Smooth muscle cell (in vitro differentiated cells): ENCODE data around the gene CLDN5. TPM values are rescaled to one million over a fixed set of nuclear protein-coding genes. Genes with fewer than 3 reads are reported as not detected.

Experiments used
- DNase-seq: peaks from one replicate; lab custom pipeline; 2025; ENCODE audit not compliant: unreplicated experiment; lab: John Stamatoyannopoulos, UW
- H2AFZ ChIP-seq: fragments of 200-600 bp; sonication (generic); 2 replicates; pipeline ENCODE4 v1.6.0; 2016; ENCODE audit warnings: antibody characterized with exemption, low read depth, mild to moderate bottlenecking
- H3F3A ChIP-seq: fragments of 200-600 bp; sonication (generic); 2 replicates; pipeline ENCODE4 v1.6.0; 2017; ENCODE audit warnings: antibody characterized with exemption, low read depth
- H3K27ac ChIP-seq: fragments of 200-600 bp; sonication (generic); 2 replicates; pipeline ENCODE4 v1.5.1; 2016; ENCODE audit warnings: low read depth, mild to moderate bottlenecking
- H3K27me3 ChIP-seq: fragments of 200-600 bp; sonication (generic); 2 replicates; pipeline ENCODE4 v1.6.1; 2016; ENCODE audit warnings: low read depth, mild to moderate bottlenecking
- H3K36me3 ChIP-seq: fragments of 200-600 bp; sonication (generic); 2 replicates; pipeline ENCODE4 v1.5.1; 2016; ENCODE audit warnings: low read depth
- H3K4me1 ChIP-seq: fragments of 200-600 bp; sonication (generic); 2 replicates; pipeline ENCODE4 v1.5.1; 2016; ENCODE audit warnings: low read depth
- H3K4me2 ChIP-seq: fragments of 200-600 bp; sonication (generic); 2 replicates; pipeline ENCODE4 v1.6.0; 2016; ENCODE audit warnings: mild to moderate bottlenecking
- H3K4me3 ChIP-seq: fragments of 200-600 bp; sonication (generic); 2 replicates; pipeline ENCODE4 v1.5.1; 2016; ENCODE audit warnings: mild to moderate bottlenecking
- H3K79me2 ChIP-seq: fragments of 200-600 bp; sonication (generic); 2 replicates; pipeline ENCODE4 v1.6.0; 2016; ENCODE audit warnings: low read depth, mild to moderate bottlenecking
- H3K9ac ChIP-seq: fragments of 200-600 bp; sonication (generic); 2 replicates; pipeline ENCODE4 v1.6.0; 2016; ENCODE audit warnings: low read depth
- H3K9me3 ChIP-seq: fragments of 200-600 bp; sonication (generic); replicated peaks from 2 replicates; pipeline ENCODE4 v1.5.1; 2016; ENCODE audit warnings: low read depth
- H4K20me1 ChIP-seq: fragments of 200-600 bp; sonication (generic); 2 replicates; pipeline ENCODE4 v1.6.0; 2016; ENCODE audit warnings: low read depth
- CTCF ChIP-seq: fragments of 200-600 bp; sonication (generic); IDR thresholded peaks from 2 replicates; pipeline ENCODE4 v1.5.1; 2017; ENCODE audit warnings: borderline replicate concordance, mild to moderate bottlenecking, antibody characterized with exemption; ENCODE audit not compliant: insufficient read depth, poor library complexity, severe bottlenecking
- WGBS: methylation state at CpG from one replicate; pipeline ENCODE4 v1.1.7; 2016; ENCODE audit warnings: low lambda C conversion rate; 5-methylcytosine and 5-hydroxymethylcytosine counted together
- polyA plus RNA-seq: library from polyadenylated mRNA; unstranded; fragments of >200 nt; fragmentation: Nextera tagmentation; extraction: Ambion mirVana; gene quantifications from 2 replicates; pipeline ENCODE4 v1.2.1, GENCODE V29; 2016
- total RNA-seq: library from RNA; depleted of rRNA; stranded (reverse); fragments of >200 nt; gene quantifications from 2 replicates; pipeline ENCODE4 v1.2.3, GENCODE V29; 2014

The CLDN5 gene
- total RNA-seq (not detected in 2 replicates), polyA plus RNA-seq (0.11 TPM in 1 of 2 replicates, not detected in the other)

- Histone ChIP-seq H3K27ac (no peak within 1 kb of the TSS), H3K79me2 (no peaks in the 10 kb centered on the region), H3K9ac (no peak within 1 kb of the TSS), H3F3A (no peaks in the 10 kb centered on the region), H3K36me3 (no peaks in the 10 kb centered on the region), H2AFZ (no peak within 1 kb of the TSS), H3K4me1 (peaks cover 12% of the 10 kb centered on the region), H3K4me3 (peak within 1 kb of the TSS; percentile 40), H3K27me3 (peaks cover 55% of the 10 kb centered on the region), H3K4me2 (peak within 1 kb of the TSS; percentile 79), H3K9me3 (no peaks in the 10 kb centered on the region), H4K20me1 (no peaks in the 10 kb centered on the region)
- WGBS = 8% methylated on average over 49 of the region's 69 CpGs
- no peak for DNase-seq
- TF ChIP-seq CTCF = no peak
These were observed at the start of gene CLDN5 for GRCh38 chr22:19524170-19525115. Gene CLDN5 (minus strand): TSS chr22:19524410. CDS start chr22:19524255, 155 bp downstream.

GRCh38 chr22:19571995-19572394, 47.8 kb upstream of the CLDN5 start:
- Histone ChIP-seq H4K20me1 (no peaks in the 10 kb centered on the region), H3K27ac (no peak overlapping the region), H2AFZ (no peak overlapping the region), H3K79me2 (no peaks in the 10 kb centered on the region), H3K9me3 (no peaks in the 10 kb centered on the region), H3K4me3 (no peak overlapping the region), H3K27me3 (no peaks in the 10 kb centered on the region), H3K4me1 (no peaks in the 10 kb centered on the region), H3K36me3 (no peaks in the 10 kb centered on the region), H3K4me2 (no peak overlapping the region), H3F3A (no peaks in the 10 kb centered on the region), H3K9ac (no peak overlapping the region)
- 90% methylated on average over 6 of the region's 6 CpGs for WGBS
- no peak for DNase-seq
- TF ChIP-seq CTCF = no peak

- whole genome bisulfite sequencing = 68% methylated on average over 5 of the region's 5 CpGs
- Histone ChIP-seq H2AFZ (no peak overlapping the region), H3K27me3 (no peaks in the 10 kb centered on the region), H3K27ac (no peak overlapping the region), H3F3A (no peaks in the 10 kb centered on the region), H3K4me1 (no peaks in the 10 kb centered on the region), H4K20me1 (no peaks in the 10 kb centered on the region), H3K36me3 (no peaks in the 10 kb centered on the region), H3K4me2 (no peak overlapping the region), H3K4me3 (no peak overlapping the region), H3K9ac (no peak overlapping the region), H3K9me3 (no peaks in the 10 kb centered on the region), H3K79me2 (no peaks in the 10 kb centered on the region)
- no peak for TF ChIP-seq CTCF
- DNase-seq = no peak
These were observed 47.1 kb upstream of the CLDN5 start for GRCh38 chr22:19571207-19571795.
